A172 (cell line): Measurements from ENCODE around the gene DNASE1L3. TPM values are rescaled to one million over a fixed set of nuclear protein-coding genes. Genes with fewer than 3 reads are reported as not detected.
"Not testable (repeated sequence)": the region's sequence is repeated elsewhere in the genome, so short reads cannot be mapped to it uniquely, and the experiment has no call there.

Experiments used
- DNase-seq: peaks from one replicate; pipeline ENCODE4 v3.0.0-alpha.2; 2015; ENCODE audit warnings: low spot score
- total RNA-seq: library from RNA; depleted of rRNA; stranded (reverse); fragments of >200 nt; shearing (Covaris generic); gene quantifications from 2 replicates; pipeline ENCODE4 v1.2.3, GENCODE V29; 2014

DNASE1L3 gene
- total RNA-seq, 1 experiment from 2014 or later = not detected

DNA sequence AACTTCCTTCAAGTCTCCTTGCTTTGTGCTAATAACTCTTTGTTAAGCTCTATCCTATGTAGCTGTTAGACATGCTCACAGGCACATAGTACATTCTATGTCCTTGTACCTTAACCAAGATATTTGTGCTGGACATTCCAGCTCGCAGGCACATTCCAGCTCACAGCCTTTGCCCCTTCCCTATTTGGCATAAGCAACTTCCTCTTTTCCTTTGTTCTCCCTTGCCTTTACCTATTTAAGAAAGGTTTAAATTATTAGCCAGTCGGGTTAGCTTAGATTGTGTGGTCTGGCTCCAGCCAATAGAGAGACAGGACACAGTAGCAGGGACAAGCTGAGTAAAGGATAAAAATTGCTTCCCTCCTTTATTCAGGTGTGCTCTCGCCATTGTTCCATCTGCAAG is 9.3 kb downstream of the DNASE1L3 start:
- not testable (repeated sequence) for DNase-seq

DNA sequence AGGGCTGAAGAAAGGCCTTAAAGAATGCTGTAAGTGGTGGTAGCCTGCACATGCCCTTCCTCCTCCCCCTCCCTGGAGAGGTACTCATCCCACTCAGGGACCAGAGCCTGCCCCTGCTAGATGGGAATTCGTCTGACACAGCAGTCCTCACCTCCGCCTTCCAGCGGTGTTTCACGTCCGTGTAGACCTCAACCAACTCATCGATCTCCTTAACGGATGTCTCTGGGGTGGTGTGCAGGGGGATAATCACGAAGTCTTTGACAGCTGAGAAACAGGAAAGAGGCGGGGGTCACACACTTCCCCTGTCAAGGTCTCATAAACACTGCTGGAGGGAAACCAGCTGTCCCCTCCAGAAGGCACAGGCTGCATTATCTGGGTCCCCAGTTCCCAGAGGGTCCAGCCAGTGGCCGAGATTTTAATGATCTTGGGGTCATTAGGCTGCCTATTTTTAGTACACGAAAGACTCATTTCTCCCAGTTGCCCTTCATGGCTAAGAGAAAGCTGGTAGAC is 9.9 kb downstream of the DNASE1L3 start:
- DNase-seq = no peak

DNA sequence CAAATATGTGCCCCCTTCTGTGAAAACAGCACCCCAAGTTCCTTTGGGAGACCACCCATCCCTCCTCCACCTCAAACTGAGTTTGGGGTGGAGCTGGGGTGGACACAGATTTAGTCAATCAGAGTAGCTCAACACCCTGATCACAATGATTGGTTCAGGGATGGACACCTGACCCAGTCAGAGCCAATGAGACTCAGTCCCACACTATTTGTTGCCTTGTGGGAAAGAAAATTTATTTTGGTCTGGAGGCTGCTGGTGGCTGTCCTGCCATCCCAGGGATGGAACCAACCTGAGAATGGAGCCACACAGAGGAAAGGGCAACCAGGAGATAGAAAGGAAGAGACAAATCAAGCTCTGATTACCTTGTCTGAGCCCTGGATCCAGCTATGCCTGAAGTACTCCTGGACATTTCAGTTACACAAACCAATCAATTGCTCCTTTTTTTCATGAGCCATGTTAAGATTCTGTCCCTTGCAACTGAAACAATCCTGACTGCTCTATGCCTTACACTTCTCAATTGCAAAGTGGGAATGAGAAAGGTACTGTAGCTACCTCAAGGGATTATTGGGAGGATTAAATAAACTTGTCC is 10.6 kb downstream of the DNASE1L3 start:
- DNase-seq = no peak

DNA sequence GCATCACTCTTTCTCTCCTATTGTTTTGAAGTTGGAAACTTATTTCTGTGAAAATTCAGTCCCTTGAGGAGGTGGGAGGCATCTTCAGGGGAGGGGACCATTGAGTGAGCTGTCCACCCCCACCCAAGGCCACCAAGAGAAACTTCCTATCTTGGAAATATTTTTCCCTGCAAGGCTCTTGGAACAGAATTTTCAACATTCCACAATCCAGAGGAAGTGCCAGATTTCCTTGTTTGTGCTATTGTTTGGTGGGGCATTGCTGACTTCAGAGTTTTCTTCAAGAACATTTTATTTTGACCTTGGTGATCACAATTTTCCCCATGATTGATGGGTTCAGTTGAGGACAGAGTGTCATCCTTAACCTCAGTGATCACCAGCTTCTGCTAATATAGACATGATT is 12.0 kb downstream of the DNASE1L3 start:
- no peak for DNase-seq

DNA sequence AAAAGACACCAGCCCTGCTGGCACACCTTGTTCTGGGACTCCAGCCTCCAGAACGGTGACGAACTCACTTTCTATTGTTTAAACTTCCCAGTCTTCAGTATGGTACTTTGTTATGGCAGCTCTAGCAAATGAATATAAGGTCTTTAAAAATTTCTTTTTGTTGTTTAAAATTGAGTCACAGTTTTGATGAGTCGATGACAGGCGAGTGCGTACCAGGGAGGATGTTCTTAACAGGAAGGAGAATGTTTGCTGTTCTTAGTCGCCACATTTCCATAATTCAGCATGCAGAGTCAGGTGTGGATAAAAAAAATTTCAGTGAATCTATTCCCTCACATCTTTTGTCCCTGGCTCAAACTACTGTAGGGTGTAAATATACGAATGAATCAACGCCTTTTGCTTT is 12.4 kb downstream of the DNASE1L3 start:
- no peak for DNase-seq

DNA sequence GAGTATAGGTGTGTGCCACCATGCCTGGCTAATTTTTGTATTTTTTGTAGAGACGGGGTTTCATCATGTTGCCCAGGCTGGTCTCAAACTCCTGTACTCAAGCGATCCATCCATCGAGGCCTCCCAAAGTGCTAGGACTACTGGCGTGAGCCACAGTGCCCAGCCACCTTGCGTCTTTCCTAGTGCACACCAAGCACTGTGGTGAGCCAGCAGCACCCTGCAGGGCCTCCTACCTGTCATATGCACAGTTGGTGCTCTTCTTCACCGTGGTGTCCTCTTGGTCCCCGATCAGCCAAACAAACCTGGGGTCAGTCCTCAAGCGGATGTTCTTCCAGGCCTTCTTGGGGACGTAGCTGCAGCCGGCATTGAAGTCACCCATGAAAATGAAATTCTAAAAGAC is 13.2 kb downstream of the DNASE1L3 start:
- DNase-seq = no peak

DNA sequence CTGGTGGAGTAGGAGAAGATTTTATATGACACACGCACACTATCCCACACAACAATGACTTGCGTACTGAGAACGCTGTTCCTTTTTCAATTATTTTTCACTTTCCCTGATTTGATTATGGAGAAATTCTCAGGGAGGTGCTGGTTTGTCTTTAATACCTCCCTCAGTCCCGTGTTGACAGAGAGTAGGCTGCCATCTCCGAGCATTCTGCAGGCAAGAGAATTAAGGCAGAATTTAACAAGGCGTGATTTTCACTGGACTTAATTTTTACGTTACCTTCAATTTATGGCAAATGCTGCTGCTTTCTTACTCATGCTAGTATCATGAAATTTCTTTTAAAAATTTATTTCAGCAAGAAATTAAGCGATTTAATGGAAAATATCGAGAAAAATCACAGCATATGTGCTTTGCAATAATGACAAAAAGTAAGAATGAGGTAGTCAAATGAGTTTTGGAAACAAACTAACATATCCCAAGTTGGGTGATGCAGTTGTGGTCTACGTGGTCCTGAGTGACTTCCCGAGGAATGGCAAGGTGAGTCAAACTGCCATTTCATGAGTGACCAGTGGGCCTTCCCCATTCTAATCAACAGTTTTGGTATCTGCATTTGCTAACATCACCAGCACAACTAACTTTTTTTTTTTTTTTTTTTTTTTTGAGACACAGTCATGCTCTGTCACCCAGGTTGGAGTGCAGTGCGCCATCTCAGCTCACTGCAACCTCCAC is 16.9 kb downstream of the DNASE1L3 start:
- no peak for DNase-seq

DNA sequence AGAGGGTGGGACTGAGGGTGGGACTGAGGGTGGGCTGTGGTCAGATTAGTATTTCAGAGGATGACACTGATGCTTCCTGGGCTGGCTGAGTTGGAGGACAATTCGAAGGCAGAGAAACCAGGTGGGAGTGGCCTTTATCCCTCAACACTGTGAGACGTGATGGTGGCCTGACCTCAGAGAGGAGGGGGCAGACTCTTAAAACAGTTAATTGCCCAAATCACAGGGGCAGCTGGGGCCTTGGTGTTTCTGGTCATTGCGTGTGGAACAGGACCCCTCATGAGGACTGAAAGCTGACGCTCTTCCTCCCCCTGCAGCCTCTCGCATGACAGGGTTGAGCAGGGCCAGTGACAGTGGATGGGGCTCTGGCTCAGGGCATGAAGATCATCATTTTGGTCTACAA is 18.7 kb downstream of the DNASE1L3 start:
- DNase-seq = no peak

DNA sequence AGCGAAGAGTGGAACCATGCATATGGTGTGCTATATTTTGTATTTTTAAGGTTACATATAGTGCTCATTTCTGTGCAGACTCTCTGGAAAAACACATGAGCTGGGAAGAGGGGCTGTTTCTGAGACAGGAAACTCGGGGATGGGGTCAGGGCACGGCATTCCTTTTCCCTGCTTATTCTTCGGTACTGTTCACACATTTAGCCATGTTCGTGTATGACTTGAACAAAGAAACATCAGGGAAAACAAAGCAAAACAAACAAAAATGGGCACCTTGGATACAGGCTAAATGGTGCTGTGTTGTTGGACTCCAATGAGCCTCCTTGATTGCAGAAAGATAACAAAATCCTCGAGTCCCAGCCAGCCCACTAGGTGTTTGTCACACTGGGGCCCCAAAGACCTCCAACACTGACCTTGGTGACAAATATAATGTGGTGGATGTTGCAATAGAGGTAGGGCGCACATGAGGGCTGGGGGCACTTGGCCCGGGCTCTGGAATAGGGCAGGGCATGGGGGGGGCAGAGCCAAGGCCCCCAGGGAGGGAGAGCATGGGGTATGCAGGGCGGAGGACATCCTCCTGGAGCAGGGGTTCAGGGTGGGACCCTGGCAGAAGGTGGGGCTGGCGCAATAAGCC is 19.3 kb downstream of the DNASE1L3 start:
- no peak for DNase-seq

DNA sequence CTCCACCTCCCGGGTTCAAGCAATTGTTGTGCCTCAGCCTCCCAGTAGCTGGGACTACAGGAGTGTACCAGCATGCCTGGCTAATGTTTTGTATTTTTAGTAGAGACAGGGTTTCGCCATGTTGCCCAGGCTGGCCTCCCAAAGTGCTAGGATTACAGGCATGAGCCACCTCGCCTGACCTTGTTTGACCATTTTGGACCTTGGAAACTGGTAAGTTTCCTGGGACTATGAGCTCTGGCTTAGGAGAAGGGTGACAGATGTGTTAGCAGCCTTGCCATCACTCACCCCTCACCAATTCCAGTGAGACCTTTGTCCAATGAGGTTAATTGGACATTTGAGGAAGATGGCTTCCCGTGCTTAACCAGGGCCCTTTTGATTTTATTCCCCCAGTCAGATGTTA is 19.9 kb downstream of the DNASE1L3 start:
- DNase-seq = no peak

DNA sequence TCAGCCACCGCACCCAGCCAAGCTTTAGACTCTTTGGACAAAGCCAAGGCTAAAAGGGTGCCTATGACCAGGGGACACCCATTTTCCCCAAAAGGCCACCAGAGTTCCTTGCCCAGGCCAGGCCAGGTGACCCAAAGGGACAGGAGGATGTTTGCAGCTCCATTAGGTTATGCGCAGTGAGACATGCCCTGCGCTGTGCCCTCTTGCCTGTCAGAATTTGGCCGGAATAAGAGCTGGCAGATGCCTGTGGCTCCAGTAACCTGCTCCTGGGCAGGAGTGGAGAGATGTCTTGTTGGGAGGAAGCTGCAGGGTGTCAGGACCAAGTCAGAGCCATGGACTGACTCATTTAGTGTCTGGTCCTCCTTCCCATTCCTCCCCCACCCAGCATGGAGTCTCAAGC is 20.5 kb downstream of the DNASE1L3 start:
- no peak for DNase-seq

DNA sequence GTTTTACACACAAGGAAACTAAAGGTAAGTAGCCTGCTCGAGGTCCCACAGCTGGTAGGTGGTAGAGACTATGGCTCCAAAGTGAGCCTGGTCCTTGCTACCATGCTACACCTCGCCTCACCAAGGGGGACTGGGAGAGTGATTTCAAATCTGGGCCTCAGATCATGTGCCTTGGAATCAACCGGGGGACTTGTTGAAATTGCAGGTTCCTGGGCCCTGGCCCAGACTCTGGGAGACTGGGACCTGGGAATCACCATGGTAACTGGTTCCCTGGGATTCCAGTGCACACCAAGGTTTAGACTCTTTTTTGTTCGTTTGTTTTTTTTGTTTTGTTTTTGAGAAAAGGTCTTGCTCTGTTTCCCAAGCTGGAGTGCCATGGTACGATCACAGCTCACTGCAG is 21.1 kb downstream of the DNASE1L3 start:
- DNase-seq = no peak

DNA sequence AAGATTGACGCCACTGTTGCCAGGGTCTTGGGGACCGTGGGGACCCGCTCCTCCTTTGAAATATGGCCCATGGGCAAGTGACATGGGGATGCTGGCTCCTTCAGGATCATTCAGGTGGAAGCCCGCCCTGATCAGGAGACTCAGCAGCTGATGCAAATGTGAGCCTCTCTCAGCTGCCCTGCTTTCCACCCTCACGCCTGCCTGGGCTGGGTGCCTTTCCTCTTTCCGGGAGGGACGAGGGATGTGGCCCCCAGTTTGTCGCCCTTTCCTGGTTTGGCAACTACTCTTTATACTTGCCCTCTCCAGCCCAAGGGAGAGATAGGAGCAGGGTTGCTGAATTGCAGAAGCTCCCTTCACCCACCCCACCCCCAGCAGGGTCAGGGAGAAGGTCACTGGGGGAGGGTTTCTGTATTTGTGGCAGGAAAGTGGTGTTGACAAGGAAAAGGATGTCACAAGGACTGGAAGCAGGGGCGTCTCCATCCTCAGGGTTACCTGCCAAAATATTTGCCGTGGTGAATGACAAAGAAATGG is 21.8 kb downstream of the DNASE1L3 start:
- no peak for DNase-seq

DNA sequence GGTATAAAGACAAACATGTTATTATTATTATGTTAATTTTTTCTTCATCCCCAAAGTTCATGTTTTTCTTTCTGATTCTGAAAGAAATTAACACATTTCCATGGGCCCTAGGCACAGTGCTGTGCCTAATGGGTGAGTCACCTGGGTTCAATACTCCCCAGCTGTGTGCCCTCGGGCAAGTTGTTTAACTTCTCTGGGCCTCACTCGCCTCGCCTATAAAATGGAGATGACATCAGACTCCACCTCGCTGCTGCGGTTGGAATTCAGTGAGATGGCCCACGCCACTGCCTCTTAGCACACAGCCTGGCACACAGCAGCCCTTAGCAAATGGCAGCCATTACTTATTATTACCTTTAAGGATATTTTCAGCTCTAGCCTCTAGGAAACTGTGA is 22.6 kb downstream of the DNASE1L3 start:
- no peak for DNase-seq

DNA sequence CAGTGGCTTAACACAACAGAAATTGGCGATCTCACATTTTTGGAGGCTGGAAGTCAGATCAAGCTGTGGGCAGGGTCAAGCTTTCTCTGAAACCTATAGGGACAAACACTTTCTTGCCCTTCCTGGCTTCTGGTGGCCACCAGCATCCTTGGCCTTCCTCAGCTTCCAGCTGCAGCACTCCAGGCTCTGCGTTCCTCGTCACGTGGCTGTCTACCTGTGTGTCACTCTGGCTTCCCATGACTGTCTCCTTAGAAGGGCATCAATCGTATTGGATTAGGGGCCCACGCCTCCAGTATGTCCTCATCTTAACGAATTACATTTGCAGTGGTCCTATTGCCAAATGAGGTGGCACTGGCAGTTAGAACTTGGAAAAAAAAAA is 25.8 kb downstream of the DNASE1L3 start:
- DNase-seq = no peak

DNA sequence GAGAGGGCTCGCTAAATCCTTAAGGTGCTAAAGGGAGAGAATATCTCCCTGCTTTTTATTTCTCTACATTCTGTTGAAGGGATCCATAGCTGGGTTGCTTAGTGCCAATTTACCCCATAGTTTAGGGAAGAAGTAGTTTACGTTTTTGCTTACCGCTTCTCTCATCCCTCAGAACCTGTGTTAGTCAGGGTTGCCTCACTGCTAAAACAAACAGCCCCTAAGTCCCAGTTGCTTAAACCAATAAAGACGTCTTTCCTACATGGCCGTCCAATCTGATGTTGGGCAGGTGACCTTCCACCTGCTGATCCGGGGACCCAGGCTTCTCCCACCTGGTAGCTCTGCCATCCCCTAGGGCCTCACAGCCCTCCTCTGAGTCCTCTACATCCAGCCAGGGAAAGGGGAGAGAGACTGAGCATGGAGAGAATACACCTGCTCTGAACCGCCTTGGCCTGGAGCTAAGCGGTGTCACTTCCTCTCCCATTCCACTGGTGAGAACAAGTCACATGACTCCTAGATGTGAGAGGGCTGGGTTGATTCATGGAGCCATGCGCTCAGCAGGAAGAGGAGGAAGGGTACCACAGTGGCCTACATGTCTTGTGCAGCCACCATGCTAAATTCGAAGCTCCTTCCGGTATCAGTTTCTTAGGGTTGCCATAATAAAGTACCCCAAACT is 26.3 kb downstream of the DNASE1L3 start:
- no peak for DNase-seq

DNA sequence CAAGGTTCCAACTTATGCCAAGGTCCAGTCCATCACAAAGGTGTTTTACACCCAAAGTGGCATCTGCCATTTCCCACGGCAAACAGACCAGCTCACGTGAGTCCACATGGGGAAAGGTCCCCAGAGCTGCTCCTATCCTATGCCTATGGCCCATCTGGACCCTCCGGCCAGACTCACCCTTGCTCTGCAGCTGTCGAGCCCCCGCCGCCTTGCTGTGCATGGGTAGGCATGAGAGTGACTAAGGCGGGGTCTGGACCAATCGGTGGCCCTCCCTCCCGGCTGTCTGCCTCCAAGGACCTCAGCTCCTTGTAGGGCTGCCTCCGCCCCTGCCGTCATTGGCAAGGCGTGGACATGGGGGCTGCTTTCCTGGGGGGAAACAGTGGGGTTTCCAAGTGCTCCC is 26.9 kb downstream of the DNASE1L3 start:
- DNase-seq = no peak

DNA sequence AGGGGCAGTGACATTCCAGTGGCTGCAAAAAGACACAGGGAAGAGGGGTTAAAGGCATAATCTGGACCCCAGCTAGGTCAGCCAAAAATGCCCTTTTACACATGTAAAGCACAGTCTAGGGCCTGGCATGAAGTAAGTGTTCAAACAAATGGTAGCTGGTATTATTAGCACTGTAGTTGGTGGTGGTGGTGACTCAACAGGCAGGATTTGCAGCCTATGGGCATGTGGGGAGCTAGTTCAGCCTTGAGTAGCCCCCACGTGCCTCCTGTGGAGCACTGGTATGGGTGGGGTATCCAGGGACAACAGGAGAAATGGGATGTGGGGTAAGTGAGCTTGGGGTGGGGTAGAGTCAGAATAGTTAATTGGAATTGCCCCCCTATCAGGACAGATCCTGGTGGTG is 27.6 kb downstream of the DNASE1L3 start:
- DNase-seq = no peak

DNA sequence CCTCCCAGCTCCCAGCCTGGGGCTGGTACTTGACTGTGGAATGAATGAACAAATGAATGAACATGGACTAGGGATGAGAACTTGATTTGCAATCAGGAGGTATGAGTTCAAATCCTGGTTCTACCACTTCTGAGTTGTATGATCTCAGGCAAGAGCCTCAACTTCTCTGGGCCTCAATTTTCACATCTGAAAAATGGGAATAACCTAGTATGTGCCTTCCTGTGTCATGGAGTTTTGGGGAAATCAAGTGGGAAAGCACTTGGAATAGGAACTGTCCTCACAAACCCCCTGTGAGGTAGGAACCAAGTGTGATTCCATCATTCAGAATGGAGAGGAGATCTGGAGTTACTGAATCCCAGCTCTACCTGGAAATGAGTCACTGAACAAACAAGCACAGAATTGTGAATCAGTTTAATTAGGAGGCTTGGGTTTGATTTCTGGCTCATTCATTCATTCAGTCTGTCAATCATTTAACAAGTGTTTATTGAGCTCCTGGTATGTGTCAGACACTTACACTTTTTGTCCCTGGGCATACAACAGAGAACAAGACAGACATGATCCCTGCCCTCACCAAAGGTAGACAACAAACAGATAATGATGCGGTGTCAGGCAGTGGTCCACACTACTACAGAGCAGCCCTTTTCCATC is 29.7 kb downstream of the DNASE1L3 start:
- DNase-seq = no peak

DNA sequence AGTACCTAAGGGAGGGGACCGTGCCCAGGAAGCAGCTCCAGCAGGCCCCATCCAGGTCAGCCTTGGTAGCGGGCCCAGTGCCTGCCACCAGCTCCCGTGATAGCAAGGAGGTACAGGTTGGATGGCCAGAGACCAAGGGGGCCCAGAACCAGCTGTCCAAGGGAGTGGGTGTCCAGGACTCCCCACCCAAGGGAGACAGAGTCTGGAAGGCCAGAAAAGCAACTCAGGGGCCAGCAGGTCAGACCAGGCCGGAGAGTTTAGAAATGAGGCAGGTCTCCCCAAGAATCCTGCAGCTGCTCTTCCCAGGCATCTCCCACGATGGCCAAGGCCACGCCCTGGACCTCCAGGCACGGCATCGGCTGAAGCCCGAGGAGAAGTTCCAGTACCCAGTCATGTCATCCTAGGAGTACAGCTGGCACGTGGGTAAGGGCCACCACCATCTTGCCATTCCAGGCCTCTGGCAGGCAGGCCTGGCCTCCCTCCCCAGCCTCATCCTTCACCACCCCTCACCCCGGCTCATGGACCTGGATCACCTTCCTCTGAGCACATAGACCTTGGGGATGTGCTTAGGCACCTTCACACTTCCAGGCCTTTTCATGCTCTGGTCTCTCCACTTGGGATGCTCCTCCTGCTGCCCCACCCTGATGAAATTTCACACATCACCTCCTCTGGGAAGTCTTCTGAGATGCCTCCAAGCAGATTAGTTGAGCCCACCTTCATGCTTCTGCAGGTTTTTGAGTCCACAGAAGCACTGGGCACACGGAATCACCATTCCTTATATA is 30.5 kb downstream of the DNASE1L3 start:
- DNase-seq = no peak
